Activated CD8-positive, alpha-beta memory T cell treated with anti-CD3 and anti-CD28 coated beads for 4 hours (primary cell): Measurements from ENCODE around the gene AGBL1.
"Not testable (repeated sequence)": the region's sequence is repeated elsewhere in the genome, so short reads cannot be mapped to it uniquely, and the experiment has no call there.

Experiments used
- DNase-seq, 2 donors: peaks; one replicate each; pipeline ENCODE4 v3.0.0-alpha.2; 2020; ENCODE audit warnings: low read depth in 2 of 2

Gene AGBL1

GRCh38 chr15:86399041-86399954, 319.6 kb downstream of the AGBL1 start:
- no peak for DNase-seq

GRCh38 chr15:86403221-86403620, 323.6 kb downstream of the AGBL1 start:
- no peak for DNase-seq

GRCh38 chr15:86403914-86404583, 324.4 kb downstream of the AGBL1 start:
- no peak for DNase-seq

- no peak for DNase-seq
Observed at GRCh38 chr15:86408261-86408660, 328.6 kb downstream of the AGBL1 start.

- no peak for DNase-seq
Observed at GRCh38 chr15:86411916-86412315, 332.2 kb downstream of the AGBL1 start.

- DNase-seq = no peak
Observed at GRCh38 chr15:86413191-86413590, 333.5 kb downstream of the AGBL1 start.

GRCh38 chr15:86425746-86426145, 346.1 kb downstream of the AGBL1 start:
- no peak for DNase-seq

- DNase-seq = no peak
Observed at GRCh38 chr15:86432861-86433260, 353.2 kb downstream of the AGBL1 start.

- DNase-seq = no peak
Observed at GRCh38 chr15:86433983-86434382, 354.3 kb downstream of the AGBL1 start.

GRCh38 chr15:86439614-86440013, 359.9 kb downstream of the AGBL1 start:
- no peak for DNase-seq

GRCh38 chr15:86444527-86444926, 364.9 kb downstream of the AGBL1 start:
- no peak for DNase-seq

GRCh38 chr15:86445579-86446252, 366.0 kb downstream of the AGBL1 start:
- no peak for DNase-seq

- no peak for DNase-seq
Observed at GRCh38 chr15:86446253-86446640, 366.6 kb downstream of the AGBL1 start.

- not testable (repeated sequence) for DNase-seq
Observed at GRCh38 chr15:86465470-86466039, 385.9 kb downstream of the AGBL1 start.

GRCh38 chr15:86481720-86482119, 402.0 kb downstream of the AGBL1 start:
- DNase-seq = no peak

GRCh38 chr15:86483936-86484335, 404.3 kb downstream of the AGBL1 start:
- no peak for DNase-seq

- DNase-seq = no peak
Observed at GRCh38 chr15:86488046-86488445, 408.4 kb downstream of the AGBL1 start.

- DNase-seq = no peak
Observed at GRCh38 chr15:86489981-86490380, 410.3 kb downstream of the AGBL1 start.

GRCh38 chr15:86491118-86491517, 411.4 kb downstream of the AGBL1 start:
- DNase-seq = no peak

- DNase-seq = no peak
Observed at GRCh38 chr15:86493884-86494283, 414.2 kb downstream of the AGBL1 start.

- no peak for DNase-seq
Observed at GRCh38 chr15:86494475-86494874, 414.8 kb downstream of the AGBL1 start.

- DNase-seq = no peak
Observed at GRCh38 chr15:86502301-86502700, 422.6 kb downstream of the AGBL1 start.
